Retinal pigment epithelial cell (primary cell): Measurements from ENCODE around the gene IGSF9.

Experiments used
- DNase-seq: peaks from one replicate; pipeline ENCODE4 v3.0.0-alpha.2; 2010; ENCODE audit warnings: low read depth
- H3K4me3 ChIP-seq: 2 replicates; pipeline ENCODE4 v1.5.1; 2011; ENCODE audit warnings: mild to moderate bottlenecking, low read length, control low read depth, moderate library complexity
- TF ChIP-seq, protein P1 (sequence below): conservative IDR thresholded peaks from 2 replicates; pipeline ENCODE4 v1.5.1; 2011; ENCODE audit warnings: low read depth, low read length, control low read depth, inconsistent platforms

Gene IGSF9

DNA sequence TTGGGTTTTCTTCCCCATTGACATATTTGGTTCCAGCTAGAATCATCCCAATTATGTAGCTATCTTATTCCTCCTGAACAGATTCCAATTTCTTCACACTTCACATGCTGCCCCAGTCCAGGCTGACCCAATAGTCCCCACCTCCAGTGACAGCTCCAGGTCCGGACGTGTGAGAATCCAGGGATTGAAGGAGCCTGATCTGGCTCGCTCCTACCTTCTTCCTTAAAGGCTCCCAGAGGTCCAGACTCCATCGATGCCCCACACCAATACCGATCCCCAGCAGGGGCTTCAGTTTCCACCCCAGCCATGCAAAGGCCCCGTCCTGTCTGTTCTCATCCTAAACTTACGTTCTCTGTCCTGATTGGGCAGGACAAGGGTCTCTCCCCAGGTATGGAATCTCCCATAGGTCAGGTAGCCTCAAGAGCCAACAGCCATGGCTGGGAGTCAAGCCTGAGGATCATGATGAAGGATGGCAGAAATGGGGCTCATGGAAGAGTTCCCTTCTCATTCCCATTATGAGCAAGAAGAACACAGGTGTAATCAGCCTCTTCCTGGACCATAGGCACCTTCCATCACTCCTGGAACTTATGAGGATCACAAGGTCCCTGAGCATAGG lies 29.0 kb upstream of the IGSF9 start:
- no peak overlapping the region for H3K4me3 ChIP-seq
- TF ChIP-seq, protein P1, sequence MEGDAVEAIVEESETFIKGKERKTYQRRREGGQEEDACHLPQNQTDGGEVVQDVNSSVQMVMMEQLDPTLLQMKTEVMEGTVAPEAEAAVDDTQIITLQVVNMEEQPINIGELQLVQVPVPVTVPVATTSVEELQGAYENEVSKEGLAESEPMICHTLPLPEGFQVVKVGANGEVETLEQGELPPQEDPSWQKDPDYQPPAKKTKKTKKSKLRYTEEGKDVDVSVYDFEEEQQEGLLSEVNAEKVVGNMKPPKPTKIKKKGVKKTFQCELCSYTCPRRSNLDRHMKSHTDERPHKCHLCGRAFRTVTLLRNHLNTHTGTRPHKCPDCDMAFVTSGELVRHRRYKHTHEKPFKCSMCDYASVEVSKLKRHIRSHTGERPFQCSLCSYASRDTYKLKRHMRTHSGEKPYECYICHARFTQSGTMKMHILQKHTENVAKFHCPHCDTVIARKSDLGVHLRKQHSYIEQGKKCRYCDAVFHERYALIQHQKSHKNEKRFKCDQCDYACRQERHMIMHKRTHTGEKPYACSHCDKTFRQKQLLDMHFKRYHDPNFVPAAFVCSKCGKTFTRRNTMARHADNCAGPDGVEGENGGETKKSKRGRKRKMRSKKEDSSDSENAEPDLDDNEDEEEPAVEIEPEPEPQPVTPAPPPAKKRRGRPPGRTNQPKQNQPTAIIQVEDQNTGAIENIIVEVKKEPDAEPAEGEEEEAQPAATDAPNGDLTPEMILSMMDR, result no peak

DNA sequence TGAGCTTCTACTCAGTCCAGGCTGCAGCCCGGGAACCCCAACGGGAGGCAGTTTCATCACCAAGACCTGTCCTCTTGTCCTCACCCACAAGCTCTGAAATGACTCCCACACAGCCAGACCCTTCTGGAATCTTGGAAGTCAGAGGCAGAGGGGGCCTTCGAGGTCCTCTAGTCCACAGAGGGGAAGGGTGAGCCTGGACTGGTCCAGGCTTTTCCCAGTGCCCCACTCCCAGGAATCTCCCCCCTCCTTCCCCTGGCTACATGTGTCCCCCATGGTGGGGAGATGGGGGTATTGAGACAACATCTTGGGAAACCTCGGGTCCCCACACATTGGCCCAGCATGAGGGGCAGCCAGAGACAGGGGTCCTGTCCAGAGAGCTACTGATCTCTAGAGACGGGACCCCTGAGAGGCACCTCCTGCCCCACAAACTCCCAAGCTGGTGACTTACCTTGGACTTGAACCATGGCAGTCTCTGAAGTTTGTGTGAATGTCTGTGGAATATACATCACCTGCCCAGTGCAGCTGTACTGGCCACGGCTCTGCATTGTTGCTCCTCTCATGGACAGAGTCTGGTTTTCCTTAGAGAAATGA lies 28.0 kb upstream of the IGSF9 start:
- H3K4me3 ChIP-seq, result no peak overlapping the region
- TF ChIP-seq, protein P1, result no peak
- DNase-seq, result no peak

More for the DNA sequence above, 29.0 kb upstream of the IGSF9 start:
- no peak for DNase-seq

DNA sequence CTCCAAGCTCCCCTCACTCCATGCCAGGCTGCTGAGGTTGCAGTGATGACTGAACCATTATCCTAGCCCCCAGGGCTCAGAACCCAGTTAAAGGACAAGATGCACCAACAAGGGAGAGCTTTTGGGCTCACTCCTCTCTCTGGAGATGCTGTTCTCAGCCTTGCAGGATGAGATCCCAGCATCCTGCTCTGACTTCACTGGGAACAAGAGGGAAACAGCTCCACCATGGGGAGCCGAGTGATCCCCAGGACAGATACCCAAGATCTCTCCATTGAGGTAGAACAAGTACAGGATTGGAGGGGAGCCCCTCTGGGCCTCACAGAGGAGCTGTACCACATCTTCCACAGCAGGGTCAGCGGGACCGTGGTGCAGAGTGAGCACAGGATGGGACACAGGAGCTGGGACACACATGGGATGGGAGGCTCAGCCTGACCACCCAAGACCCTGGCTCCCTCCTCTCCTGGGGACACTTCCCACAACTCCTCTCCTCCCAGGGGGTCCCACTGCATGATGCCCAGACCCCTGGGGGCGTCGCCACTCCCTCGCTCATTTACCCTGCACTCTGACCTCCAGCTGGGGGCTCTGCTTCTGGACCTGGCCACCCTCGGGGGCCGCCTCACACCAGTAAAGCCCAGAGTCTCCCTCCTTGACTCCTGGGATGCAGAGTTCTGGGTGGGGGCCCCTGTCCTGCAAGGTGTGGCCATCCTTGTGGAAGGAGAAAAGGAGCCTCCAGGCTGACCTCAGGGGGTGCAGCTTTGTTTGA lies 27.2 kb upstream of the IGSF9 start:
- TF ChIP-seq, protein P1, result no peak
- no peak for DNase-seq
- no peak overlapping the region for H3K4me3 ChIP-seq

DNA sequence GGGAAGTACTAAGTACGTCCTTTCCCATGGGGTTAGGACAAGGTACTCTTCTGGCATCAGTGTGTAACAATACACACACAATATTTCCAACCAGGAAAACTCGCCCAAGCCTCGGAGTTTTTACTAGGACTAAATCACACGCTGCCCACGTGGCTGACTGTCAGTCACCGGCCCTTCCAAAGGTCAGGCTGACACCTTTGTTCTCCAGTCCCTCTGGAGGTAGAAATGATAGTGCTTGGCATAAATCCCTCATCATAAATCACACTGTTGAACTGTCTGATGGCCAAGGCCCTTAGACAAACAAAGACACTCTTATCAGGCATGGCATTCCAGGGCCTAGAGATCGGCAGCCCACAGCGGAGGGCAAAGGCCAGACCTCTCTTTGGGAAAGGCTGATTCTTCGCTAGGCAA lies 25.5 kb upstream of the IGSF9 start:
- DNase-seq, result no peak
- H3K4me3 ChIP-seq, result no peak overlapping the region
- TF ChIP-seq, protein P1, result no peak

DNA sequence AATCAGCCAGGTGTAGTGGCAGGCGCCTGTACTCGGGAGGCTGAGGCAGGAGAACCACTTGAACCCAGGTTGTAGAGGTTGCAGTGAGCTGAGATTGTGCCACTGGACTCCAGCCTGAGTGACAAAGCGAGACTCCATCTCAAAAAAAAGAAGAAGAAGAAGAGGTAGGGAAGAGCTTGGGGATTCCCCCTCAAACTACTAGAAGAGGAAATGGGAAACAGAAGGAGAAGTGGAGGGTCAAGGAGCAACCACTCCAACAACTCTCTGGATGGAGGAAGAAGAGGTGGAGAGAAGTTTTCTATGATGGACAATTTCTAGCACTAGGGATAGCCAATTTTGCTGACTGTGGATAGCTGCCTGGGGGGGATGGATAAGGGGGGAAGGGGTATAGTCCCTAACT lies 23.5 kb upstream of the IGSF9 start:
- H3K4me3 ChIP-seq, result no peak overlapping the region
- TF ChIP-seq, protein P1, result no peak
- no peak for DNase-seq

DNA sequence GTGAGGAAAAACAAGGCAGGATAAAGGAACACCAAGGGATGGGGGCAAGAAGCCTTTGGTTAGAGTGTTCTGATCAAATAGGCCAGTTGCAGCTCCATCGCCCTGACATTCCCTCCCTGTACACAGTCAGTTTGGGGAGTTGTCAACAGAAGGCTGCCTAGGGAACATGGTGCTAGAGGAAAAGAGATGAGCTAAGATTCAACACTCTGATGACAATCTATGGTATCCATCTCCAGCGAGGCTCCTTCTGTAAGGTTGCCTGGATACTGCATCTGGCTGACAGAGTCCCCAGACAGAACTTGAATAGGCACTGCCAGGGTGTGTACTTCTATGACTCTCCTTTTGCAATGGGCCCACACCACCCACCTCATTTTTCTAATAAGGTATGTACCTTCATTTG lies 19.9 kb upstream of the IGSF9 start:
- no peak for DNase-seq
- TF ChIP-seq, protein P1, result no peak
- H3K4me3 ChIP-seq, result no peak overlapping the region

DNA sequence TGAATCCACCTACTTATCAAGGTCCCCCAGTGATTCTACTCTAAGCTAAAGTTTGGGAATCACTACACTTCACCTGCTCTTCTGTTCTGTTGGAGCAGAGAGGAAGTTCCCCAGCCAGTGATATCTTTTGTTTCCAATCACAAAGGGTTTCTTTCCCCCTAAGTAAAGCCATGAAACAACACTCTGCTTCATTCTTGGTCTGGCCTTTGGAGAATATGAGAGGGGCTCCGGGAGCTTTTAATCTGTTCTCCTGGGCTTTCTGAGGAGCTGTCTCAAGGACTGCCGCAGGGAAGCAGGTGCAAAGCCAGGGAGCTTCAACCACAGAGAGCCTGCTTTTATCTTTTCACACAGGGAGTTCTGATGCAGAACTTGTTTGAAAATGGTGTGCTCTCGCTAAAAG lies 18.7 kb upstream of the IGSF9 start:
- no peak for DNase-seq
- TF ChIP-seq, protein P1, result no peak
- no peak overlapping the region for H3K4me3 ChIP-seq
